Keratinocyte (primary cell): ENCODE results near the gene C2CD2L. TPM values are rescaled to one million over a fixed set of nuclear protein-coding genes. Genes with fewer than 3 reads are reported as not detected.

Experiments
- DNase-seq: peaks from one replicate; pipeline ENCODE4 v3.0.0-alpha.2; 2011; ENCODE audit warnings: low read depth, missing footprints, low spot score
- FAIRE-seq: peaks from 2 replicates; lab custom pipeline; 2011; peaks lifted over from hg19 to GRCh38; lab: Jason Lieb, UNC
- H2AFZ ChIP-seq: 2 replicates; pipeline ENCODE4 v1.6.0; 2012; ENCODE audit warnings: low read length, control low read depth, inconsistent platforms; ENCODE audit not compliant: control insufficient read depth
- H3K27ac ChIP-seq: 2 replicates; pipeline ENCODE4 v1.5.1; 2011; ENCODE audit warnings: low read length; ENCODE audit not compliant: control insufficient read depth, insufficient read depth
- H3K27me3 ChIP-seq: 3 replicates; pipeline ENCODE4 v1.6.0; 2011; ENCODE audit warnings: low read length; ENCODE audit not compliant: control insufficient read depth, insufficient read depth; ENCODE audit errors: extremely low read depth
- H3K36me3 ChIP-seq, 2 experiments: 2 replicates in 1 of 2; 3 replicates in 1 of 2; pipeline ENCODE4 v1.5.1; 2011; ENCODE audit warnings: low read length in 2 of 2, mild to moderate bottlenecking in 1 of 2; ENCODE audit not compliant: control insufficient read depth in 2 of 2, insufficient read depth in 2 of 2; ENCODE audit errors: extremely low read depth in 1 of 2
- H3K4me1 ChIP-seq: 3 replicates; pipeline ENCODE4 v1.5.1; 2011; ENCODE audit warnings: low read length; ENCODE audit not compliant: control insufficient read depth, insufficient read depth; ENCODE audit errors: extremely low read depth
- H3K4me2 ChIP-seq: 3 replicates; pipeline ENCODE4 v1.6.0; 2011; ENCODE audit warnings: low read depth, low read length; ENCODE audit not compliant: control insufficient read depth, insufficient read depth; ENCODE audit errors: extremely low read depth
- H3K4me3 ChIP-seq, 3 experiments: fragments of 200-600 bp in 1 of 3; sonication (generic) in 1 of 3; 2 replicates in 2 of 3; 3 replicates in 1 of 3; pipeline ENCODE4 v1.5.1; 2011 to 2016; ENCODE audit warnings: low read length in 3 of 3, mild to moderate bottlenecking in 3 of 3, control low read depth in 2 of 3, inconsistent platforms in 1 of 3, low read depth in 1 of 3, mixed read lengths in 1 of 3, mixed run types in 1 of 3, moderate library complexity in 1 of 3; ENCODE audit not compliant: control insufficient read depth in 2 of 3, insufficient read depth in 2 of 3; ENCODE audit errors: extremely low read depth in 1 of 3
- H3K79me2 ChIP-seq: 2 replicates; pipeline ENCODE4 v1.6.0; 2012; ENCODE audit warnings: low read length; ENCODE audit not compliant: control insufficient read depth, insufficient read depth
- H3K9ac ChIP-seq: 3 replicates; pipeline ENCODE4 v1.6.0; 2011; ENCODE audit warnings: low read length; ENCODE audit not compliant: control insufficient read depth, insufficient read depth; ENCODE audit errors: extremely low read depth
- H3K9me1 ChIP-seq: 3 replicates; pipeline ENCODE4 v1.6.0; 2011; ENCODE audit warnings: low read length; ENCODE audit not compliant: control insufficient read depth, insufficient read depth; ENCODE audit errors: extremely low read depth
- H3K9me3 ChIP-seq: 2 replicates; pipeline ENCODE4 v1.5.1; 2012; ENCODE audit warnings: low read depth, low read length; ENCODE audit not compliant: control insufficient read depth
- H4K20me1 ChIP-seq: 3 replicates; pipeline ENCODE4 v1.6.0; 2011; ENCODE audit warnings: low read length; ENCODE audit not compliant: control insufficient read depth, insufficient read depth; ENCODE audit errors: extremely low read depth
- EZH2 ChIP-seq: IDR thresholded peaks from one replicate; pipeline ENCODE4 v1.6.1; 2012; ENCODE audit warnings: inconsistent platforms, mild to moderate bottlenecking, low read length, moderate library complexity
- dilution Hi-C: fragments of 300-500 bp; cut with MboI; formaldehyde crosslinking; loops from one replicate; pipeline ENCODE4 v1.7.0; 2020; ENCODE audit warnings: low sequenced_read_pairs; ENCODE audit not compliant: extremely low pct_ligation_motif_present
- polyA plus RNA-seq, 5 experiments: library from polyadenylated mRNA; depleted of rRNA in 3 of 5; stranded (reverse) in 3 of 5; stranded (forward) in 1 of 5; unstranded in 1 of 5; fragments of >200 nt; gene quantifications; 1 replicate in 1 of 5; 2 replicates in 3 of 5; 3 replicates in 1 of 5; pipeline versions ENCODE4 v1.2.1 to v1.2.3, GENCODE V29; 2011 to 2012; ENCODE audit warnings: missing spikeins in 2 of 5, low read depth in 1 of 5, low replicate concordance in 1 of 5
- TF ChIP-seq, protein P1 (sequence below), 3 experiments: IDR thresholded peaks in 1 of 3; conservative IDR thresholded peaks in 1 of 3; optimal IDR thresholded peaks in 1 of 3; 2 replicates in 2 of 3; 3 replicates in 1 of 3; pipeline versions ENCODE3 to v1.5.1; 2011; ENCODE audit warnings: low read length in 3 of 3, mild to moderate bottlenecking in 3 of 3, moderate library complexity in 2 of 3, control low read depth in 1 of 3, inconsistent platforms in 1 of 3; ENCODE audit not compliant: insufficient read depth in 2 of 3; ENCODE audit errors: extremely low read depth in 1 of 3

The C2CD2L gene
- polyA plus RNA-seq, 1 donor (not counting 4 experiments of a cell fraction or from before 2014, with no cell fraction given) = 2.9 TPM

DNA sequence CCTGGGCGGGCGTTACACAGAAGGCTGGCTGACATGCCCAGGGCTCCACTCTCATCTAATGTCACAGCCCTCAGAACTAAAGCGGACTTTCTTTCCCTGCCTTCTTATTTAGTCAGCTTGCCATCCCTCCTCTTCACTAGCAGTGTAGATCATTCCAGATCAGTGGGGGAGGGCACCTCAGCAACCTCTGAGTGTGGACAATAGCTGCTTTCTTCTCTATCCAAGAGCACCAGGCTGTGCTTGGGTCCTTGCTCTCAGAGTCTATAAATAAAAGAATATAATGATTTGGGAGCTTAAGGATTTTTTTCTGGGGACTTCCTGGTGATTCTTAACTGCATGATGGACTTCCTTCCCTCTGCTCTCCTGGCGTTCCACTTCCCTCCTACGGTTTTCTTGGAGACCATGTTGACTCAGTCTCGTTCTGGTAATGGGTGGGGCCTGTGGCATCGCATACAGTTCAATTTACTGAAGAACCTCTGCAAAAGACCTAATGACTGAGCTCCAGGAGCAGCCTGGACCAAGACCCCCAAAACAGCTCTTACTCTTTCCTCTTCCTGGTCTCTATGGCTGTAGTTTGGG, 25.4 kb upstream of the C2CD2L start:
- Histone ChIP-seq H3K27ac (no peak overlapping the region), H3K27me3 (no peaks in the 10 kb centered on the region), H3K79me2 (peaks cover 13% of the 10 kb centered on the region), H3K9ac (no peak overlapping the region), H3K4me2 (no peak overlapping the region), H3K36me3 (peaks cover 16 to 32% of the 10 kb centered on the region in 2 experiments), H3K4me3 (no peak overlapping the region), H2AFZ (no peak overlapping the region), H4K20me1 (no peaks in the 10 kb centered on the region), H3K4me1 (peaks cover 10% of the 10 kb centered on the region), H3K9me1 (no peaks in the 10 kb centered on the region), H3K9me3 (no peaks in the 10 kb centered on the region)
- DNase-seq = no peak
- TF ChIP-seq, protein P1, sequence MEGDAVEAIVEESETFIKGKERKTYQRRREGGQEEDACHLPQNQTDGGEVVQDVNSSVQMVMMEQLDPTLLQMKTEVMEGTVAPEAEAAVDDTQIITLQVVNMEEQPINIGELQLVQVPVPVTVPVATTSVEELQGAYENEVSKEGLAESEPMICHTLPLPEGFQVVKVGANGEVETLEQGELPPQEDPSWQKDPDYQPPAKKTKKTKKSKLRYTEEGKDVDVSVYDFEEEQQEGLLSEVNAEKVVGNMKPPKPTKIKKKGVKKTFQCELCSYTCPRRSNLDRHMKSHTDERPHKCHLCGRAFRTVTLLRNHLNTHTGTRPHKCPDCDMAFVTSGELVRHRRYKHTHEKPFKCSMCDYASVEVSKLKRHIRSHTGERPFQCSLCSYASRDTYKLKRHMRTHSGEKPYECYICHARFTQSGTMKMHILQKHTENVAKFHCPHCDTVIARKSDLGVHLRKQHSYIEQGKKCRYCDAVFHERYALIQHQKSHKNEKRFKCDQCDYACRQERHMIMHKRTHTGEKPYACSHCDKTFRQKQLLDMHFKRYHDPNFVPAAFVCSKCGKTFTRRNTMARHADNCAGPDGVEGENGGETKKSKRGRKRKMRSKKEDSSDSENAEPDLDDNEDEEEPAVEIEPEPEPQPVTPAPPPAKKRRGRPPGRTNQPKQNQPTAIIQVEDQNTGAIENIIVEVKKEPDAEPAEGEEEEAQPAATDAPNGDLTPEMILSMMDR (optimal IDR thresholded peaks at IDR 0.05 in 1 of 3, IDR thresholded peaks at IDR 0.05 in 1 of 3, conservative IDR thresholded peaks at IDR 0.05 in 1 of 3; ENCODE audit: extremely low read depth in 1 of 3, insufficient read depth in 2 of 3, low read length in 3 of 3) = no peak
- no peak for TF ChIP-seq EZH2
- no peak for FAIRE-seq
- dilution Hi-C loops = no loop called here

DNA sequence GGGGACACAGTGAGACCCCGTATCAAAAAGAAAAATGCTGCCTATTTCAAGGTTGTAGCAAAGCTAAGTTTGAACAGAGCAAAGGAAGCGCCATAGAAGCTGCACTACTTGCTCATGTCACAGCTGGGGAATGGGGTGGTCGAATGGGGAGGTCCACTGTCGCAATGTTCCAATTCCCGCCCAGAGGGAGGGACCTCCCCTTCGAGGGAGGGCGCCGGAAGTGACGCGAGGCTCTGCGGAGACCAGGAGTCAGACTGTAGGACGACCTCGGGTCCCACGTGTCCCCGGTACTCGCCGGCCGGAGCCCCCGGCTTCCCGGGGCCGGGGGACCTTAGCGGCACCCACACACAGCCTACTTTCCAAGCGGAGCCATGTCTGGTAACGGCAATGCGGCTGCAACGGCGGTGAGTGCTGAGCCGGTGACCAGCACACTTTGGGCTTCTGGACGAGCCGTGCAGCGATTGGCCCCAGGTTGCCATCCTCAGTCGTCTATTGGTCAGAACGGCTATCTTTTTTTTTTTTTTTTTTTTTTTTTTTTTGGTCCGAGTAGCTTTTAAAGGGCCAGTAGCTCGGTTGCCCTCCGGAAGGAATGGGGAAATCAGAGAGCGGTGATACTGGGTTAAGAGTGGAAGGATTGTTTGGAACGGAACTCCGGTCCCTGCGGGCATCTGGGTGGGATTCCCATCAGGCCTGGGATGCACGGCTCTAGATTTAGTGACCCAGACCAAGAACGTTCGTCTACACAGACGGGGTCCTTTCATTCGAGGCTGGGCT, 22.3 kb upstream of the C2CD2L start, which contains the start of gene HMBS:
Gene HMBS, plus strand, starts transcription at position 219 of the 774 bp plus-strand sequence. Its CDS starts 153 bp downstream, at position 372.
- Histone ChIP-seq H3K4me3 (peak within 1 kb of the TSS; percentile 50 to 88 (median 63)), H3K4me1 (peaks cover 23% of the 10 kb centered on the region), H3K9me1 (no peaks in the 10 kb centered on the region), H3K79me2 (peaks cover 17% of the 10 kb centered on the region), H2AFZ (peak within 1 kb of the TSS; percentile 91), H4K20me1 (no peaks in the 10 kb centered on the region), H3K9ac (peak within 1 kb of the TSS; percentile 89), H3K36me3 (peaks cover 10 to 25% of the 10 kb centered on the region in 2 experiments), H3K27ac (peak within 1 kb of the TSS; percentile 91), H3K27me3 (no peaks in the 10 kb centered on the region), H3K9me3 (no peaks in the 10 kb centered on the region), H3K4me2 (peak within 1 kb of the TSS; percentile 97)
- FAIRE-seq = peak; percentile 86
- dilution Hi-C loops = no loop called here
- DNase-seq = no peak
- TF ChIP-seq, protein P1 (optimal IDR thresholded peaks at IDR 0.05 in 1 of 3, IDR thresholded peaks at IDR 0.05 in 1 of 3, conservative IDR thresholded peaks at IDR 0.05 in 1 of 3; ENCODE audit: extremely low read depth in 1 of 3, insufficient read depth in 2 of 3, low read length in 3 of 3) = no peak
- TF ChIP-seq EZH2 = no peak
